Neutrophil (primary cell): Measurements from ENCODE around the gene KRT82.
"Not testable (repeated sequence)": the region's sequence is repeated elsewhere in the genome, so short reads cannot be mapped to it uniquely, and the experiment has no call there.

ENCODE experiments used
- H3K27ac ChIP-seq: fragments of 200-600 bp; sonication (generic); 2 replicates; pipeline ENCODE4 v1.5.1; 2016; ENCODE audit warnings: mild to moderate bottlenecking, moderate library complexity
- H3K27me3 ChIP-seq: fragments of 200-600 bp; sonication (generic); 2 replicates; pipeline ENCODE4 v1.6.0; 2016; ENCODE audit warnings: mild to moderate bottlenecking
- H3K36me3 ChIP-seq: fragments of 200-600 bp; sonication (generic); 2 replicates; pipeline ENCODE4 v1.5.1; 2017
- H3K4me1 ChIP-seq, 2 experiments: fragments of 200-600 bp in 1 of 2; sonication (generic) in 1 of 2; 1 replicate in 1 of 2; 2 replicates in 1 of 2; pipeline versions ENCODE4 v1.5.1 to v1.6.1; 2013 to 2016; ENCODE audit warnings: low read depth in 1 of 2, low read length in 1 of 2, mild to moderate bottlenecking in 1 of 2, moderate library complexity in 1 of 2; ENCODE audit not compliant: control insufficient read depth in 1 of 2, insufficient read depth in 1 of 2
- H3K4me3 ChIP-seq, 2 experiments: fragments of 200-600 bp in 1 of 2; sonication (generic) in 1 of 2; 1 replicate in 1 of 2; 2 replicates in 1 of 2; pipeline ENCODE4 v1.5.1; 2013 to 2016; ENCODE audit warnings: low read depth in 1 of 2, low read length in 1 of 2, mild to moderate bottlenecking in 1 of 2, moderate library complexity in 1 of 2
- H3K9me3 ChIP-seq: fragments of 200-600 bp; sonication (generic); 2 replicates; pipeline ENCODE4 v1.5.1; 2016
- CTCF ChIP-seq: fragments of 200-600 bp; sonication (generic); IDR thresholded peaks from 2 replicates; pipeline ENCODE4 v1.5.1; 2016; ENCODE audit warnings: antibody characterized with exemption

KRT82 gene

DNA sequence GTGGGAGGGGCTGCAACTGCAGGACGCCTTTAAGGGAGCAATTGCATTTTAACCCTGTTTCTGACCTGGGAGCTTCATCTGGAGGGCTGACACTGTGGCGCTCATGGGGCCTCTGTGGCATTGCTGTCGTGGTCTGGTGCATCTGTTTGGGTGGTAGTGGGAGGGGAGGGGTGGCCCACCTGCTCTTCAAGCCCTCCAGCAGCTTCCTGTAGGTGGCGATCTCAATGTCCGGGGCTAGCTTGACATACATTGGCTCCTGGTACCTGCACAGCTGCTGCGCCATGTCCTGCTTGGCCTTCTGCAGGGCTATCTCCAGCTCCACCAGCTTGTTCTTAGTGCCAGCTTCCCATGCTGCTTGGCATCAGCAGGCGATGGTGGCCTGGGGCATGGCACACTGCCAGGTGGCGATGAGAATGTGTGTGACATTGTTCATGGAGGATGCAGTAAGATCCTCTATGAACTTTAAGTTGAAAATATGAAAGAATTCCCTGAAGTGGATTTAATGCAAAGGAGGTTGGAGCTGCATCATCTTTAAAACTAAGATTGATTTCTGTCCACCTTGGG lies 7.7 kb upstream of the KRT82 start:
- Histone ChIP-seq H3K4me1 (no peaks in the 10 kb centered on the region), H3K36me3 (no peaks in the 10 kb centered on the region), H3K27ac (no peak overlapping the region), H3K4me3 (no peak overlapping the region), H3K9me3 (no peaks in the 10 kb centered on the region), H3K27me3 (peaks cover 7% of the 10 kb centered on the region)
- TF ChIP-seq CTCF: no peak

DNA sequence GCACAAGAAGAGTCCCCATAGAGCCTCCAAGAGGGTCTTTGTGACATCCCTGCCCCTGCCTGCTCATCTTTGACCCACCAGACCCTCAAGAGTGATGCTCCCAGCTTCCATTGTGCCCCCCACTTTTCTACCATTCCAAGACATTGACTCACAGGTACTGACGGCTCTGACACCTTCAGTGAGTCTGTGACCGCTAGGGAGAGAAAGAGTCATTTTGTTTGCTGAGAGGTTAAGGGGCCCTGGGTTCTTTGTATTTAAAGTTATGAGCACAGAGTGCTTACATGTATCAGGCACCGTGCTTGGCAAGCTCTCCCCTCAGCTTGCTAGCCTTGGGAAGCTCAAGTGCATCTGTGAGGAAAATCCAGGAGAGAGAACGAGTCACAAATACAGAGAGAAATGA lies 7.1 kb upstream of the KRT82 start:
- Histone ChIP-seq H3K4me1 (no peaks in the 10 kb centered on the region), H3K9me3 (no peaks in the 10 kb centered on the region), H3K27ac (no peak overlapping the region), H3K4me3 (no peak overlapping the region), H3K36me3 (no peaks in the 10 kb centered on the region), H3K27me3 (peaks cover 7% of the 10 kb centered on the region)
- TF ChIP-seq CTCF: no peak

- no peak for TF ChIP-seq CTCF
- Histone ChIP-seq H3K36me3 (no peaks in the 10 kb centered on the region), H3K9me3 (no peaks in the 10 kb centered on the region), H3K4me3 (no peak overlapping the region), H3K27ac (no peak overlapping the region), H3K4me1 (no peaks in the 10 kb centered on the region), H3K27me3 (peaks cover 7% of the 10 kb centered on the region)
These were observed 5.7 kb upstream of the KRT82 start for GRCh38 chr12:52411815-52412214.

DNA sequence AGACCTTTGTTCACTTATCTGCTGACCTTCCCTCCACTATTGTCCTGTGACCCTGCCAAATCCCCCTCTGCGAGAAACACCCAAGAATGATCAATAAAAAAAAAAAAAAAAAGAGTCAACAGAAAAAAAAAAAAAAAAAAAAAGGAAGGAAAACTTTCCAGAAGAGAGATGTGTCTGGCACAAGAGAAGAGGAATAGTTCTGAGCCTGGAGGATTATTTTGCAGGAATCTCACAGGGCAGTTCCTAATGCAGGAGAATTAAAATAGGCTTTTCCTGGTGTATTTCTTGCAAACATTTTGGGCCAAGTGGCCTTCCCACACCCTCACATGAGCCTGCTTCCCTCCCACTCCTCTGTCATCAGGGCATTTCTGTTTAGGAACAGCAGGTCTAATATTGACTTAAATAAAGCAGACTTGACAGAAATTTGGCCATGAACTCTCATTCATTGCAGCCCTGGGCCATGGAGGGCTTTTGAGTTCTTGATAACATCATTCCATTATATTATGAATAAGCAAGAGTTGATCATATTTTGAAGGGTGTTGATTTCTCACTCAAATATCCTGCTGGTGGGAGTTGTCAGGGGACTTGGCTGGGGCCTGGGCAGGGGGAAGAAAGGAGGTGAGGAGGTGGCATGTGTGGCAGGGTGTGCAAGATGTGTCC lies 4.6 kb upstream of the KRT82 start:
- not testable (repeated sequence) for H3K4me1 ChIP-seq, H3K36me3 ChIP-seq, H3K9me3 ChIP-seq, H3K27me3 ChIP-seq, H3K4me3 ChIP-seq, H3K27ac ChIP-seq

DNA sequence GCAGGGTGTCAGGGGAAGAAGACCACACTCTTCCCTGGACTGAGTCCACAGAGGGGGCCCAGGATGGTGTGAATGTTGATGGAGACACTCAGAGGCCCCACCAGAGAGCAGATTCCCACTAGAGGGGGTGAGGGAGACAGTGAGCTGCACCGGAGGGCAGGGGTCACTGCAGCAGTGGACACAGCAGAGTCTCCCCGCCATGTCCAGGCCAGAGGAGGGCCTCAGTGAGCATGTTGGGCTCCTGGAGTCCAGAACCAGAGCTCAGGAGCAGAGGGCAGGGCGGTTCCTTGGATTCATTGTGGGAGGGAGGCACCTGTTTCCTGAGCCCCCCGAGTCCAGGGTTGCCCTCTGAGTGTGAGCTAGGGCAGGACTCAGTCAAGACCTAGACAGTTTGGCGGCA lies 1.8 kb upstream of the KRT82 start:
- Histone ChIP-seq H3K36me3 (no peaks in the 10 kb centered on the region), H3K27me3 (no peaks in the 10 kb centered on the region), H3K27ac (no peak overlapping the region), H3K4me3 (no peak overlapping the region), H3K4me1 (no peaks in the 10 kb centered on the region), H3K9me3 (no peaks in the 10 kb centered on the region)
- no peak for TF ChIP-seq CTCF

- no peaks in the 10 kb centered on the region for H3K4me1 ChIP-seq
- H3K9me3 ChIP-seq: no peaks in the 10 kb centered on the region
- H3K27me3 ChIP-seq: no peaks in the 10 kb centered on the region
- TF ChIP-seq CTCF: no peak
- H3K27ac ChIP-seq: no peak overlapping the region
- H3K4me3 ChIP-seq: no peak overlapping the region
- H3K36me3 ChIP-seq: no peaks in the 10 kb centered on the region
These were observed 1.2 kb downstream of the KRT82 start for GRCh38 chr12:52404951-52405350.
